Gastroesophageal sphincter (tissue), 4 donors: Measurements from ENCODE around the gene IGF2R. TPM values are rescaled to one million over a fixed set of nuclear protein-coding genes. Genes with fewer than 3 reads are reported as not detected.

Experiments
- ATAC-seq: fragments of 150-250 bp; one replicate; pipeline ENCODE4 v1.9.1; 2016; ENCODE audit warnings: mild to moderate bottlenecking, moderate library complexity
- H3K27ac ChIP-seq, 4 donors: fragments of 200-600 bp; sonication (generic) in 3 of 4; 1 replicate in 3 of 4; 2 replicates in 1 of 4; pipeline ENCODE4 v1.5.1; 2016 to 2019
- H3K27me3 ChIP-seq: fragments of 200-600 bp; sonication (generic); one replicate; pipeline ENCODE4 v1.5.1; 2019
- H3K36me3 ChIP-seq, 2 donors: fragments of 200-600 bp; sonication (generic); one replicate each; pipeline ENCODE4 v1.5.1; 2019; ENCODE audit warnings: control low read depth in 1 of 2
- H3K4me1 ChIP-seq, 3 donors: fragments of 200-600 bp; sonication (generic); 1 replicate in 2 of 3; 2 replicates in 1 of 3; pipeline ENCODE4 v1.5.1; 2016 to 2019; ENCODE audit warnings: control low read depth in 2 of 3
- H3K4me3 ChIP-seq, 2 donors: fragments of 200-600 bp; sonication (generic); one replicate each; pipeline ENCODE4 v1.5.1; 2019; ENCODE audit warnings: mild to moderate bottlenecking in 1 of 2, moderate library complexity in 1 of 2
- H3K9me3 ChIP-seq, 3 donors: fragments of 200-600 bp; sonication (generic); one replicate each; pipeline ENCODE4 v1.5.1; 2017 to 2019; ENCODE audit warnings: control low read depth in 2 of 3
- EP300 ChIP-seq: sonication (generic); formaldehyde crosslinking; IDR thresholded peaks from one replicate; pipeline ENCODE4 v1.6.1; 2017; ENCODE audit warnings: antibody characterized with exemption, mild to moderate bottlenecking
- POLR2A ChIP-seq, 2 donors: fragments of 450-650 bp; IDR thresholded peaks; one replicate each; pipeline ENCODE4 v1.6.1; 2017; ENCODE audit warnings: antibody characterized with exemption in 2 of 2, mild to moderate bottlenecking in 2 of 2, moderate library complexity in 1 of 2
- POLR2AphosphoS5 ChIP-seq: sonication (generic); formaldehyde crosslinking; IDR thresholded peaks from one replicate; pipeline ENCODE4 v1.6.1; 2017; ENCODE audit warnings: antibody characterized with exemption
- WGBS, 2 donors: methylation state at CpG; one replicate each; pipeline ENCODE4 v1.1.5; 2018; ENCODE audit warnings: low coverage in 1 of 2; 5-methylcytosine and 5-hydroxymethylcytosine counted together
- total RNA-seq, 4 donors: library from RNA; depleted of rRNA; stranded (reverse); fragments of >200 nt; gene quantifications; one replicate each; pipeline ENCODE4 v1.1.0, GENCODE V29; 2016
- TF ChIP-seq, protein P1 (sequence below), 4 experiments: fragments of 200-600 bp in 2 of 4; fragments of 450-650 bp in 2 of 4; sonication (generic) in 1 of 4; IDR thresholded peaks; one replicate each; pipeline ENCODE4 v1.5.1; 2017 to 2019; ENCODE audit warnings: antibody characterized with exemption in 4 of 4, mild to moderate bottlenecking in 2 of 4, moderate library complexity in 2 of 4

Gene IGF2R
- total RNA-seq, 4 donors from 2014 or later: 47.9 to 81.3 (median 52.7) TPM

GRCh38 chr6:160015778-160016684 lies 47.1 kb downstream of the IGF2R start:
- Histone ChIP-seq H3K27me3 (no peaks in the 10 kb centered on the region), H3K9me3 (no peaks in the 10 kb centered on the region), H3K27ac (no peak overlapping the region), H3K4me1 (peaks cover 0 to 11% (median 2%) of the 10 kb centered on the region in 3 donors), H3K36me3 (peaks cover 0 to 32% of the 10 kb centered on the region in 2 donors), H3K4me3 (no peak overlapping the region)
- no peak for ATAC-seq
- 72 to 75% methylated on average over 2 to 4 of the region's 10 CpGs for WGBS, 2 donors
- TF ChIP-seq POLR2AphosphoS5 (no peak), POLR2A (IDR thresholded peaks at IDR 0.05) (no peak), EP300 (no peak)
- TF ChIP-seq, protein P1, sequence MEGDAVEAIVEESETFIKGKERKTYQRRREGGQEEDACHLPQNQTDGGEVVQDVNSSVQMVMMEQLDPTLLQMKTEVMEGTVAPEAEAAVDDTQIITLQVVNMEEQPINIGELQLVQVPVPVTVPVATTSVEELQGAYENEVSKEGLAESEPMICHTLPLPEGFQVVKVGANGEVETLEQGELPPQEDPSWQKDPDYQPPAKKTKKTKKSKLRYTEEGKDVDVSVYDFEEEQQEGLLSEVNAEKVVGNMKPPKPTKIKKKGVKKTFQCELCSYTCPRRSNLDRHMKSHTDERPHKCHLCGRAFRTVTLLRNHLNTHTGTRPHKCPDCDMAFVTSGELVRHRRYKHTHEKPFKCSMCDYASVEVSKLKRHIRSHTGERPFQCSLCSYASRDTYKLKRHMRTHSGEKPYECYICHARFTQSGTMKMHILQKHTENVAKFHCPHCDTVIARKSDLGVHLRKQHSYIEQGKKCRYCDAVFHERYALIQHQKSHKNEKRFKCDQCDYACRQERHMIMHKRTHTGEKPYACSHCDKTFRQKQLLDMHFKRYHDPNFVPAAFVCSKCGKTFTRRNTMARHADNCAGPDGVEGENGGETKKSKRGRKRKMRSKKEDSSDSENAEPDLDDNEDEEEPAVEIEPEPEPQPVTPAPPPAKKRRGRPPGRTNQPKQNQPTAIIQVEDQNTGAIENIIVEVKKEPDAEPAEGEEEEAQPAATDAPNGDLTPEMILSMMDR (IDR thresholded peaks at IDR 0.05): no peak

- Histone ChIP-seq H3K36me3 (peaks cover 0 to 38% of the 10 kb centered on the region in 2 donors), H3K27ac (no peak overlapping the region), H3K4me3 (no peak overlapping the region), H3K4me1 (no peaks in the 10 kb centered on the region), H3K27me3 (no peaks in the 10 kb centered on the region), H3K9me3 (no peaks in the 10 kb centered on the region)
- 82 to 91% methylated on average over 1 of the region's 1 CpG for WGBS, 2 donors
- no peak for ATAC-seq
- TF ChIP-seq POLR2AphosphoS5: no peak
- no peak for TF ChIP-seq EP300
- TF ChIP-seq POLR2A (IDR thresholded peaks at IDR 0.05): no peak
- TF ChIP-seq, protein P1 (IDR thresholded peaks at IDR 0.05): no peak
Measured at GRCh38 chr6:160022101-160022500, 53.2 kb downstream of the IGF2R start.

- Histone ChIP-seq H3K36me3 (peaks cover 0 to 45% of the 10 kb centered on the region in 2 donors), H3K9me3 (no peaks in the 10 kb centered on the region), H3K4me3 (no peak overlapping the region), H3K27ac (no peak overlapping the region), H3K27me3 (no peaks in the 10 kb centered on the region), H3K4me1 (no peaks in the 10 kb centered on the region)
- ATAC-seq: no peak
- TF ChIP-seq POLR2AphosphoS5 (no peak), EP300 (no peak), POLR2A (IDR thresholded peaks at IDR 0.05) (no peak)
- TF ChIP-seq, protein P1 (IDR thresholded peaks at IDR 0.05): no peak
- 92 to 96% methylated on average over 3 of the region's 3 CpGs for WGBS, 2 donors
Measured at GRCh38 chr6:160022793-160023192, 53.9 kb downstream of the IGF2R start.

DNA sequence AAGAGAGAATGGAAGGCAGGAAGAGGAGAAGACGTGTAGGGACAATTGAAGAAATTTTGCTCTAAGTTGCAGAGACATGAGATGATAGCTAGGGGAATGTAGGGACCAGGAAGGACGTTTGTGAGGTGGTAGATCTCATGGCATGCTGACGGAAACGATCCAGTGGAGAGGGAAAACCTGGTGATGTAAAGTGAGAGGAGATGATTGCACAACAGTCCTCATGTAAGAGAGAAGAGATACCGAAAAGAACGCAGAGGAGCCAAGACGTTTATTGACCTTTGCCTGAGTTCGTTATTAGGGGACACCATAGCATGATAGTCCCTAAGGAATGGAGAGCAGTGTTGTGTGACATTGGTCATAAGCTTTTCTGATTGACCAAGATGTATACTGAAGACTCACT lies 55.3 kb downstream of the IGF2R start:
- TF ChIP-seq EP300 (no peak), POLR2AphosphoS5 (no peak), POLR2A (IDR thresholded peaks at IDR 0.05) (no peak)
- TF ChIP-seq, protein P1 (IDR thresholded peaks at IDR 0.05): no peak
- Histone ChIP-seq H3K36me3 (peaks cover 0 to 57% of the 10 kb centered on the region in 2 donors), H3K4me1 (no peaks in the 10 kb centered on the region), H3K27me3 (no peaks in the 10 kb centered on the region), H3K27ac (no peak overlapping the region), H3K4me3 (no peak overlapping the region), H3K9me3 (no peaks in the 10 kb centered on the region)
- WGBS, 2 donors: 86 to 95% methylated on average over 7 to 8 of the region's 8 CpGs
- no peak for ATAC-seq

- no peaks in the 10 kb centered on the region for H3K9me3 ChIP-seq
- peaks cover 0 to 68% of the 10 kb centered on the region in 2 donors for H3K36me3 ChIP-seq
- TF ChIP-seq EP300 (no peak), POLR2AphosphoS5 (no peak), POLR2A (IDR thresholded peaks at IDR 0.05) (no peak)
- TF ChIP-seq, protein P1 (IDR thresholded peaks at IDR 0.05): no peak
- 91 to 100% methylated on average over 1 to 6 of the region's 11 CpGs for WGBS, 2 donors
- ATAC-seq: no peak
- H3K27me3 ChIP-seq: no peaks in the 10 kb centered on the region
- H3K27ac ChIP-seq: no peak overlapping the region
- H3K4me3 ChIP-seq: no peak overlapping the region
- peaks cover 0 to 19% (median 12%) of the 10 kb centered on the region in 3 donors for H3K4me1 ChIP-seq
Measured at GRCh38 chr6:160027076-160027475, 58.2 kb downstream of the IGF2R start.
